HG02943 (cell line): ENCODE results near the gene KSR1.
"Not testable (repeated sequence)": the region's sequence is repeated elsewhere in the genome, so short reads cannot be mapped to it uniquely, and the experiment has no call there.

Experiments used
- ATAC-seq: cut with Tn5 transposase; IDR thresholded peaks from one replicate; pipeline ENCODE4 v1.9.1; 2021; ENCODE audit warnings: mild to moderate bottlenecking, low read depth, moderate library complexity; ENCODE audit not compliant: unreplicated experiment

Gene KSR1

DNA sequence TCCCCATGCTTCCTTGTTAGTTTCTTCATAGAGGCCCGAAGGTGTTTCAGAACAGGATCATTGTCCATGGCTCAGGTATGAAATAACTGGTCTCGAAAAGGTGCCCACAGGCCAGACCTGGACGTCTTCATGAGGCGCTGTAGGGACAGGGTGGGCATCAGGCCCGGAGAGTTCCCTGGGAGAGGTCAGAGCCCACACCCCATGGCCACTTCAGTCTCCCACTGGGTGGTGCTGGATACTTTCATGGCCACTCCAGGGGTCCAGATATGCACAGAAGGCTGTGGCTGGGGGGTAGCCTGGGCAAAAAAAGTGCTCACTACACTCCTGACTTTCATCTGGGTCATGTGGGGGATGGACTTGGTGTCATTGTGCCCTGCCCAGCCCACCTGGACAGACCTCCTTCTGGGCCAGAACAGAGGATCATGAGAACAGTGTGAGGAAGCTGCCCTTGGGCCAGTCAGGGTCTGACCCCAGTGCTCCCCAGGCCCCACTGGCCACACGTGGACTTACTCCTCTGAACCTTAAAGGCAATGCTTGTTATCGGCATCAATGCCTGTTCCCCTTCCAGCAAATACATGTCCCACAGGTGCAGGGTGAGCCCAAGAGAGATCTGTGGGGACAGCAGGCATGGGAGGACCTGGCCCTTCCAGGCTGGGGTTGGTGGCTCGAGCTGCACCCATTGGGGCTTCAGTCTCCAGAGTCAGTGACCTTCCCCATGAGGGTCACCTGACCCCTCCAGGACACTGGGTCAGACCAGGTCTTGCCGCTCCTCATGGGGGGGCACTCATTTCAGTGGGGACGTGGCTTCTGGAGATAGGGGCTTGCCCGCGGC is 211.6 kb downstream of the KSR1 start:
- ATAC-seq = no peak

DNA sequence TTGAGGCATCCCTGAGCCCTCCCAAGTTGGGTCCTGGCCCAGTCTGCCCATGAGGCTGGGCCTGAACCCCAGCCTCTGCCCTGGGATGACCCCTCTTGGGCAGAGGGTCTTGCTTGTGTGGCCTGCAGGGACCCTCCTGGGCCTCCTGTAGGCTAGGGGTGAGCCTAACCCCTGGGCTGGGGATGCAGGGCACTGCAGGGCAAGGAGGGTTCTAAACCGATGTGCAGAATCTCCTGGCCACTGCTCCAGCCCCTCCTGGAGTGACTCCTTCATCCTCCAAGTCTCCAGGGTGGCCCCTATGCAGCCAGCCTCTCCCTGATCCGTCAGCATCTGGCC is 212.2 kb downstream of the KSR1 start:
- ATAC-seq = no peak

DNA sequence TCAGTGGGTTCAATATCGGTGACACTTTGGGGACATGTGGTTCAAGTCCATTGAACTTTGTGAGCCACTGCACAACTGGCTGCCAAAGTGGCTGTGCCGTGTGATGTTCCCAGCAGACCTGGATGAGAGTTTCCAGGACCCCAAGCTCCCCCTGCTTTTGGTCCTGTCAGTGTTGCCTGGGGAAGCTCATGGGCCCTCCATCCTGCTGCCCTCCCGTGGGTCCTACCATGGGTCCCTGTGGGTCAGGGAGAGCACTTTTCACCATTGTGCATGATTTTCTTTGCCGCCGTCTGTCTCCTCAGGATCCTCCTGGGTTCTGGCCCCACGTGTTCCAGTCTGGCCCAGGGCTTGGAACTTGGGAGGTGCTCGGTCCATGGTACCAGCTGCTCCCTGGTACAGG is 212.9 kb downstream of the KSR1 start:
- ATAC-seq = no peak

DNA sequence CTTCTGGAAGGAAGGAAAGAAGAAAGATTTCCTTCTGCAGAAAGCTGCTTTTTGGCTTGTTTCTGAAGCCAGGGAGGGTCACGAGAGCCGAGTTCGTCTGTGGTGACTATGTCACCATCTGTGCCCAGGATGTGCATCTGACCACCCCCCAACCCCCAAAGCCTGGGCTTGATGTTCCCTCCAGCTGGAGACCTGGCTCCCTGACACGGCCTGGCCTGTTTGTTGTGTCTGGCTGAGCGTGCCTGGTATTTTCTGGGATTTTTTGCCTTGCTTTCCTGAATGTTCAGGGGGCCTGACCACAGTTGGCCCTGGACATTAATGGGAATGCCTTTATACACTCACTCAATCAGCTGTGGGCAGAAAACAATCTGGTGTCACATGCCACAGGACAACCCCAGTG is 213.6 kb downstream of the KSR1 start:
- no peak for ATAC-seq

DNA sequence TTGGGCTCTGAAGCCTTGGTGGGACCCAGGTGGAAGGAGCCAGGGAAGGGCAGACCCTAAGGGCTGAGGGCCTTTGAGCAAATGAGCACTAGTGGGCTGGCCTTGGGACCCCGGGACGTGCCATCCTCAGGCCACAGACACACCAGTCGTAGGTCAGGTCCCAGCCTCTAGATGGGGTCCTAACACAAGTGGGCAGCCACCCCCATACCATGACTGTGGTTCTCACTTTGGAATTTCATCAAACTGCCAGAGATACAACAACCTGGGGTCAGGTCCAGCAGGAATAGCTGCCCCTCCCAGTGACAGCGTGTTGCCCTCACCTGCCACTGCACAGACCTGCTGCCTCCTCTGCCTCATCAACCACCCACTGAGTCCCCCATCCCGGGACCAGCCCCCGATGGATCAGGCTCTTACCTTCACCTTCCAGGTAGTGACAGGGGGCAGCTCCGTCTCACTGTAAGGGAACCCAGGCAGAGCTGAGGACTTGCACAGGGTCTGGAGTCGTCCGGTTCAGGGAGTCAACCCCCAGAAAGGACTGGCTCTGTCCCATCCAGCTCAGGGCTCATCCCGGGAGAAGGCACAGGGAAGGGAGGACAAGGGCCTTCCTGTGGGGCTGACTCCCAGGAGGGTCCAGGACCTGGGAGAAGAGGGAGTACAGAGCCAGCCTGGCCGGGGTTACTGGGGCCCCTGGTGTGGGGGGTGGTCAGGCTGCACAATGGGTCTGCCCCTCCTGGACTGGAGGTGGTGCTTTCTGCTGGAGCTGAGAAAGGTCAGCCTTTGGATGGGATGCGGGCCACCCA is 214.7 kb downstream of the KSR1 start:
- no peak for ATAC-seq

DNA sequence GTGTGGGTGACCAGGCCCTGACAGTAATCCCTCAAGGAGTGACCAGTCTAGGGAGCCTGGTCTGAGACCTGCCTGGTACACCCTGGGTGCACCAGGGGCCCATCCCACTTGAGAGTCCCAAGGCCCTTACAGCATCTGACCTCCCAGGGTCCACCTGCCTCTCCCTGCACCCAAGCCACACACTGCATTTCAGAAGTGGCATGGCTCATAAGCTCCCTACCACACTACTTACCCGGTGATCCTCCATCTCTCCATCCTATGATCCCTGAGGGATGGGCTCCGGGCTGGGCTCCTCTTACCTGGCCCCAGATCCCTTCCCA is 215.3 kb downstream of the KSR1 start:
- no peak for ATAC-seq

DNA sequence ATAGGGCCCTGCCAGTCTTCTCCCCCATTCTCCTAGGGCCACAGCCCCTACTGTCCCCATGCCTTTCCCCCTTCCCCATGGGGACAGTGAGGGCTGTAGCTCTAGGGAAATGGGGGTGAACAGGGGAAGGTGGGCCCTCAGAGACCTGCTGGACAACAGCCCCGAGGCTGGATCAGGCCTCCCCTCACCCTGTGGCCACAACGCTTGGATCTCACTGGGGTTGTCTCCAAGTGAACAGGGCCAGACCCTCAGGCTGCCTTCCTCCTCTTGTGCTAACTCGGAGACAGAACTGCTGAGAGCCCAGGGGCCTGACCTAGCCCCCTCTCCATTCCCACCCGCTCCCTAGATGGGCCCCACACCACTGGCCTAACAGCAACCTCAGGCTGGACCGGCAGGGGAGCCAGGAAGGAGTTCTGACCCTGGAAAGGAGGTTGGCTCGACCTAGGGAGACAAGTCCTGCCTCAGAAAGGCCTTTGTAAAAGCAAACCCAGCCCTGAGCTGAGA is 215.8 kb downstream of the KSR1 start:
- ATAC-seq = not testable (repeated sequence)

DNA sequence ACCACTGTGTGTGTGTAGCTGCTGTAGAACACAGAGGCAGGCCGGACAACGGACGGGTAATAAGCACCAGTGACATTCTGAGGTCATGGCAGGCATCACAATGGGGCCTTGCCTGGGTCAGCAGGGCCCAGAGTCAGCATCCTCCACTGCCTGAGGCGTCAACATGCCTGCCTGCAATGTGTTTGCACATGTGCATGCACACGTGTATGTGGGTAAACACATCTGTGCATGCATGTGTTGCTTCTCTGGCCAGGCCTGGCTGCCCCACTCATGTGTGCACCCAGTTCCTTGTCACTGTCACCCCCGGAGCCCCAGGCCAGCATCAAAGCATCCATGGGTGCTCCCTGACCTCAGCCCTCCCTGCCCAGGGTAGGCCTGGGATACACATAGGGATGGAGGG is 218.1 kb downstream of the KSR1 start:
- ATAC-seq = no peak
